Hematopoietic multipotent progenitor cell treated with erythropoietin and hydrocortisone succinate and interleukin-3 and kit ligand, for 8 days (in vitro differentiated cells): ENCODE results near the gene SORBS2.
A peak's percentile ranks its signal among the peaks of the same experiment; 100 is the strongest.
"Not testable (repeated sequence)": the region's sequence is repeated elsewhere in the genome, so short reads cannot be mapped to it uniquely, and the experiment has no call there.

Experiments used
- DNase-seq: peaks from one replicate; pipeline ENCODE4 v3.0.0-alpha.2; 2015

Gene SORBS2

DNA sequence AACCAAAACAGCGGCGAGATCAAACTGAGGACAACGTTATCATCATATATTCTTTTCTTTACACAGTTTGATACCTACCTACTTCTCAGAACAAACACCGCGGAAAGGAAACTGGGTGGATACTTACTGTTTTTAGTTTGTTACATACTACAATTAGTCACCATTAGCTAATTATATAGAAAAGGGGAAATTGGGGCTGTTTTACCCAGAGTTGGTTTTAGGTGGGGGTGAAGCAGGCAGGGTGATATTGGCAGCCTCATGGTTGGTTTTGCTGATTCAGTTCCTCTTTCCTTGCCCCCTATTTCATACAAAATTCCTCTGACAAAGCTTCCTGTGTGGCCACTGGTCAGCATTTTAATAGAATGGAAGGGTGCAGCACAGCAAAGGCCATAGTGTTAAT is 77.8 kb downstream of the SORBS2 start:
- DNase-seq, result peak; percentile 1

DNA sequence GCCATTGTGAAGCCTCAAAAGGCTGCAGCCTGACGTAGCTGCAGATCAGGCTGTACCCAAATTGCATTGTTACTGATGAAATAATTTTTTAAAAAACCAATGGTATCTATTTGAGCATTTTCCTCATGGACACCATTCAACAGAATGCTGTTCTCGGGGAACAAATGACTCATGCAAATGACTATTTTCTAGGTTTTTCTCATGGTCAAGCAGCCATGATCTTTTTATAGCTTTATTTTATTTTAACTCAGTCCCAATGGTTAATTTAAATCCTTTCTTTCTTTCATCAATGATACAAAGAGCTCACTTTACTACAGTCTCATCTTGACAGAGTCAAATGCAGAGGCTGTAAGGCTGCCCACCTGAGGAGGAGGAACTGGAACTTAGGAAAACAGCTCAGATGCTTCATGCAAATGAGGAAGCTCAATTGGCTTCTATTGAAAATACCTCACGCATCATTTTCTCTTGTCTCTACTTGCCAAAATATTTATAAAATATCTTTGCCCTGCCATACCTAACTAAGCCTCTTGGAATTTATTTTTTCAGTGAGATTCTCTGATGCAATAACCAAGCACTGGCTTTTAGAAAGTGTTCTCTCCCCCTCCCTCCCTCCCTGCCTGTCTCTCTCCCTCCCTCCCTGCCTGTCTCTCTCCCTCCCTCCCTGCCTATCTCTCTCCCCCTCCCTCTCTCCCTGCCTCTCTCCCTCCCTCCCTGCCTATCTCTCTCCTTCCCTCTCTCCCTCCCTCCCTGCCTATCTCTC is 81.0 kb downstream of the SORBS2 start:
- no peak for DNase-seq

DNA sequence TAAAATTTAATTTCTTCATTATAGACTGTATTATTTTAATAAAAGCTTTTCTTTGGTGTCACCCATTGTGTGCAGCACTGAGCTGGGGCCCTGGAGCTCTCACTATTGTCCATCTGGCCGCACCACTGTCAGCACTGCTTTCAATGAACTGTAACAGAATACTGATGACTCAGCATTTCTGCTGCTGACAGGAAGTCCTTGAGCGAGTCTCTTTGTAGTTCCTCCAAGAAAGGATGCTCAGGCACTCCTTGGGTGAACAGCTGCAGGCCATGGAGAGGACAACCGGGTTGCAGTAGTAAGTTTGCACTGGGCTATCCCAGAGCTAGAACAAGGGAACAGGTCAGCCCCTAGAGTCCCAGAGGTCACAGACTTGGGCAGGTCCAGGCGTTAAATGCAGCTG is 81.6 kb downstream of the SORBS2 start:
- no peak for DNase-seq

DNA sequence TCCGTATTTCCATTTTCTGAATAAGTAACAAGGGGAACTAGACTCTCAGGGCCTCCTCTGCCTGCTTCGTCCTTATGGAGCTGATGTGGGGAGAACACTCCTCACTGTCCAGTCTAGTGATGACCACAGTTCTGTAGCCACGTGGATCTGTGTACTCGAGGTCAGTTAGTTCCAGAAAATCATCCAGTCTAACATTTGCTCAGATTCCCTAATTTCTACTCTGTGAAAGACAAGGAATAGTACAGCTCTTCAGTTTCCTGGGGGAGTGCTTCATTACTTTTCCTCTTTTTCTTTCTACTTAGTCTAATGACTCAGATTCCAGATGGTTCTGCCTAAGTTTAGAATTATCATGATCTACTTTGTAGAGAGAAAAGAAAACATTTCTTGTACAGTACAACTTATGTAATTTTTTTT is 82.6 kb downstream of the SORBS2 start:
- no peak for DNase-seq

DNA sequence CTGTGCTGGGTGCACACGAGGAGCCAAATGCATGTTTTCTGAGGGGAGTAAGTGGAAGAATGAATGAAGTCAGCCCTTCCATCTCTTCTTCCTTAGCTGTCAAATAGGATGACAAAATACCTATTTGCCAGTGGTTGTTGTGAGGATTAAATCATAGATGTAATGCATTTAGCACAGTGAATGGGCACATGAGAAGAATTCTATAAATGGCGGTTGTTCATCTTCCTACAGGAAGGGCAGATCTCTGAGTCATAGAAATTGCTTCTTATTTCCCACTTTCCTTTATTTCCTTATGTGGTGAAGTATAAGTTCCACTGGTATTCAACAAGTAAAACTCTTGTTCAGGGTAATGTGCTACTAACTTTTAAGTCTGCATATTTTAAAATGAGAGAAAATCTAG is 83.1 kb downstream of the SORBS2 start:
- DNase-seq, result no peak

DNA sequence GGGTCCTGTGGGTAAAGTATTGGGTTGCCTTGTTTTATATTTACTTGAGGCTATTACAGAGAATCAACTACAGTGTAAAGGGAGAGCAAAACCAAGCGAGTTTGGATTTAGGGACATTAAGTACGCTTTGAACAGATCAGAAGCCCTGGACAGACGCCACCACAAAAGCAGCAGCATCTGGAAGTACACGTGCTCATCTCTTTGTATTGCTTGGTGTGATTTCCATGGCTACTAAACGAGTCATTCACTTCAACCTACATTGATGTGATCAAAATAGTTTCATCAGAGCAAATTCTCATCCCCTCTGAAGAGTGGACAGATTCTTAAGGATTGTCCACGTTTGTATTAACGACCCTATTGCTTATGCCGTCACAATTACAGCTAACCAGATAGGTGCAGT is 85.1 kb downstream of the SORBS2 start:
- no peak for DNase-seq

DNA sequence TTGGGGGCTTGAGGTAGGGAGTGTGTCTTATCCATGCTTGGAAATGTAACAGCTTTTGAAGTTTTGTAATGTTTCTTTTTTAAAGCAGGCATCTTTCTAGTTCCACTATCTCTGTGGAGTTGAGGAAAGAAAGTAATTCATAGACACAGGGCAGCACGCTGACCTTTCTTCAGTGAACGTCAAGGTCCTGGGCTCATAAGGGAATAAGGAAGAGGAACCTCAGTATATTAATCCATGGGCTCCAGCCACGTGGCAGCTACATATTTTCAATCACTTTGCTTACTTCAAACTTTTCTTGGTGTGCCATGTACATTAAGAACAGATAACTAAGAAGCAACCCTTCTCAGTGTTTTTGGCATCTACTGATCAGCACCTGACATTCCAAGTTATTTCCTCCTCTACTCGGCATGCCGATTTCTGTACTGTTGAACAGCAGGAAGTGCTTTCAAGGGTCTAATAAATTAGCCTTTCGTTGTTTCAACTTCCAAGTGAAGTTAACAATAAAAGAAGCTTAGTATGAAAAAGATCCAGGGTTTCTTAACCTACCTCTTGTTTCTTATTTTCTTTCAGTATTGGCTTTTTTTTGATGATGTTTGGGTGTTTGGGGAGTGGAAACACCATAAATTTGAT is 88.2 kb downstream of the SORBS2 start:
- DNase-seq, result no peak

DNA sequence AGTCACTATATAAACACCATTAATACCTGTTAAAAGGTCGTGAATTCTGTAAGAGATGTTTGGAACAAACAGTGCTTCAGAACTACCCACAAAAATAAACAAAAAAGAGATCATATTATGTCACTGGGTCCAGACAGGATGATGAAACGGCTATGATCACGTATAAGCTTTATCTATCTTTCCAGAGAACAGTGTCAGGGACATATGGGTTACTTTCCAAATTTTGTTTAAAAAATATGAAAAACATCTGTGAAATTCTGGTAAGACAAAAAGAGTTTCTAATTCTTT is 90.0 kb downstream of the SORBS2 start:
- DNase-seq, result no peak

DNA sequence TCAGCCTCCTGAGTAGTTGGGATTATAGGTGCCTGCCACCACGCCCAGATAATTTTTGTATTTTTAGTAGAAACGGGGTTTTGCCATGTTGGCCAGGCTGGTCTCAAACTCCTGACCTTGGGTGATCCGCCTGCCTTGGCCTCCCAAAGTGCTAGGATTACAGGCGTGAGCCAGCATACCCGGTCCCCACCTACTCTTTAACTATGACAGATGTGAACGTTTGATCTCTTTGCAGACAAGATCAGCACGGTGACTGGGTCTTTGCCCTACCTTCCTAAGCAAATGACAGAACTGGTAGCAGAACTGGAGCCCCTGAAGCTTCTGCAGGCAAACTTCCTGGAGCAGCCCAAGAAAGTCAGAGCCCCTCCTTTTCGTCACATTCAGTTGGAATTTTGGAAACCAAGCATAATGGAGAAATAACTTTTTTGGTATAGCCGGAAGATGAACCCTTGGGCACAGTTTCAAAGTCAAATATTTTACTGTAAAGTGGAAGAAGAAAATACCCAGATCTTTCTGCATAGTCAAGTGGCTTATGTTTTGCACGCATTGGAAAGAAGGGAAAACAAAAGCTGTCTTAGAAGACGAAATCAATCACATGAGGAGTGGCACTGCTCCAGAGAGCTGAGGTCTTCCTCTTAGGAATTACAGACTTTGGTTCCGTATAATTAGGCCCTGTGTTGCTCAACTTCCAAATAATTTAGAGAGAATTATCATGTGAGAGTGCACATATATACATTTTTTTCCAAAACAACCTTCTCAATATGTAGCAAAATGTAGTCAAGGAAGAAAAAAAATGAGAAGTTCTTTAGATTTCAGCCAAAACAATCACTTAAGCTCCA is 90.6 kb downstream of the SORBS2 start:
- no peak for DNase-seq

DNA sequence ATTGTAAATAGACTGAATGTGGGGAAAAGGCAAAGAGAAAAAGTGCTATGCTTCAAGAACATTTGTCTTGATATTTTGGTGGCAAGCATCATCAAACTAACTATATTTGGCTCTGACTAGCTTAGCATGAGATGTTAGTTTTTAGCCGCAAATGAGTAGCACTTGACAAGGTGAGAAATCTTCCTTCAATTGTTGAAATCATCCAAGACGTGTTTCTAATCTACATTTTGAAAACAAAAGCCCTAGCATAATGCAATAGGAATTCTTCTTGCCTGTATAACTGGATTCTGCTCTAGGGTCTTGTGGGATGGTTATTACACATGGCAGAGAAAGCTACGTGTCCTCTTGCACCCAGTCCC is 92.5 kb downstream of the SORBS2 start:
- no peak for DNase-seq

DNA sequence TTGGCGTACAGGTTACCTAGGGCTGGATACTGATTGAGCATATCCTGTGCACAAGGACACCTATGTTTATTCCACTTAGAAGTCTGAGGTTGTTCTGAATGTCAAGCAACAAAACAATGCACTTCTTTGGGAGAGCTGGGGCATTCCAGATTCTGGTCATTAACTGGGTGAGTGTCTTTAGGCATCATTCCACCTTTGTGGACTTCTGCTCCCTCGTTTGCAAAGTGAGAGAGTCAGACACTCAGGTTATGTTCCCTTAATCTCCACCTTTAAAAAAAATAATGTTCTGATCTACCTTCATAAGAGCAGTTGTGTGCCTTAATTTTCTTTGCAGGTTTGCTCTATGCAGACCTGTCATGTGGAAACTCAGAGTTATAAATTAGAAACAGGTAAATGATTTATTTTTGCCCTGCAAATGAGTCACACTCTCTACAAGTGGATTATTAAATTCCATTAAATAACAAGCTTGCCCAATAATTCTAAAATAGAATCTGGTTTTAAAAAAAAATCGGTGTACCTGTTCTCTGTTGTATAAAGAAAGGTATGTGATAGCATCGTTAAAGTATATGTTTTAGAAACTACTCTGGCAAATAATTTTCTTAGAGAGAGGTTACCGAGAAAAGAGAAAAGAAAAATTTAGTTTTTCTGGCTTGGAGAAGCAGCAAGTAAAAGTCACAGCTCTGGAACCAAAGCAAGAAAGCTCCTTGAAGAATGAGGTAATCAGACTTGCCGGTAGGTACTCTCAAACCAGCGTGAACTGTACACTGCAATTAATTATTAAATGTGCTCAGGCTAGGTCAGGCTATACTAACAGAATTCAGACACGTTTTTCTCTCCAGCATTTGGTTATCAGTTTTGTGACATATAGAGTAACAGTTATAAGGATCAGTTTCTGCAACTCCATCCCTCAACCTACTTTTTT is 93.2 kb downstream of the SORBS2 start:
- no peak for DNase-seq

DNA sequence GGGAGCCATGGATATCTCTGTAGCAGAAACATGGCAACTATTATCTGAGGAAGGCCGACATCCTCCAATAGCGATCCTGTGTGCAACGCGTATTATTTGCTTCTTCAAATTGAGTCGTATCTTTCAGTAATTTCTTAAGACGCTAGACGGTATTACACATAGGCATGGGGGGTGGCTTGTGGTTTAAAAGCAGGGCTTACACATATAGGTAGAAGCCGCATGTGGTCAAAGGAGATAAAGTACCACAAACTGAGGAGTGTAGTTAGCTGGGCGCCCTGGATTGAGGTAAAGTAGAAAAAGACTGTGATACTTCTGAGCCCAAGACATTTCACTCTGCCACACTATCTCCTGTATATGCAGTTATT is 94.6 kb downstream of the SORBS2 start:
- peak; percentile 6 for DNase-seq

DNA sequence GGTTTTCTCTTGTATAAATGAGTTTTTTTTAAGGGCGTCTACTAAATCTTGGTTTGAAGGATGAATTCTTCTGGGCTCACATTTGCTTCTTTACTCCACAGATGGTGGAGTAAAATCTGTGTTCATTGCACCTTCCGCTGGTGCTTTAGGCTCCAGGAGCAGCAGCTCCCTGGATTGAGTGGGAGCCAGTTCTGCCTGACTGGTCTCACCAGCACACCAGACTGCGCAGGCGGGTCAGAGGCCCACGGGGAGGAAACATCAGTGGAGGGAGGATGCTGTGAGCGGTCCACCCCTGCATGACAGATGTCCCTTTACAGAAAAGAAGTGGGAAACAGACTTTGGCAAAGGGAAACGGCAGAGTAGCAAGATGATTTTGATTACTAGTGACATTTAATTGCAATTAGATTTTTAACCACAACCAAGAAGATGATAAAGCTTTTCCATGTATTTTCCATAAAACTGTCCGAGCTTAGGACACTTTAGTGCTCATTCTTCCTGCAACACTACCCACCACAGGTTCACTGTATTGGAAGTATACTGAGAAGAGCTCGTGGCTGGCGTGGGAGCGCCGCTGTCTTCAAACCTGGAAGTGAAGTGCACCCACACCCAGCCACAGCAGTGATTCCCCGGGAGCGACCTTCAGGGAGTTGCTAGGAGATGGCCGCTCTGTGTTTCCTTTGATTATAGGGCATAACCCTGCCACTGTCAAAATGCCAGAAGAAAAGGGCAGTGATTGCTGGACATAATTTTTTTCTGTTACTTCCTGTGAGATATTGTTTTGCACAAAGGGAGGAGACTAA is 95.2 kb downstream of the SORBS2 start:
- no peak for DNase-seq

DNA sequence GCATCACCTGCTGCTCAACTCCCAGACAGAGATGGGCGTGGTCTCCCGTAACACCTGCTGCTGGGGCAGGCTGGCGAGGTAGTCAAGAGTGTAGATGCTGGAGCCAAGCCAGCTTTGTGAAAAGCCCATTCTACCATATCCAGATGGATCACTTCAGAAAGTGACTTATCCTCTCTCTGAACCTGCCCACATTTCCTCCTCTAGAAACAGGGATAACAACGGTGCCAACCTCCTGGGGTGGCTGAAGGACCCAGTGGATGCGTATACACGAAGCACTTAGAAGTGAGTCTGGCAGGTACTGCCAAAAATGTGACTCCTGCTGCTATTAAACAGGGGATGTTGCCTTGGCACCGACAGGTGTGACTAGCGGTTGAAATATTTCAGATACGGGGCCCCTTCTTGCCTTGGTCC is 95.8 kb downstream of the SORBS2 start:
- no peak for DNase-seq

DNA sequence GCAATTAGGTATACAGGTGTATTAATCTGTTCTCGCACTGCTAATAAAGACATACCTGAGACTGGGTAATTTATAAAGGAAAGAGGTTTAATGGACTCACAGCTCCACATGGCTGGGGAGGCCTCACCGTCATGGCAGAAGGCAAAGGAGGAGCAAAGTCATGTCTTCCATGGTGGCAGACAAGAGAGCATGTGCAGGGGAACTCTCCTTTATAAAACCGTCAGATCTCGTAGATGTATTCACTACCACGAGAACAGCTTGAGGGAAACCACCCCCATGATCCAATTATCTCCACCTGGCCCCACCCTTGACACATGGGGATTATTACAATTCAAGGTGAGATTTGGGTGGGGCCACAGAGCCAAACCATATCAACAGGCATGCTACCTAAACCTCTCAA is 97.5 kb downstream of the SORBS2 start:
- DNase-seq, result not testable (repeated sequence)

DNA sequence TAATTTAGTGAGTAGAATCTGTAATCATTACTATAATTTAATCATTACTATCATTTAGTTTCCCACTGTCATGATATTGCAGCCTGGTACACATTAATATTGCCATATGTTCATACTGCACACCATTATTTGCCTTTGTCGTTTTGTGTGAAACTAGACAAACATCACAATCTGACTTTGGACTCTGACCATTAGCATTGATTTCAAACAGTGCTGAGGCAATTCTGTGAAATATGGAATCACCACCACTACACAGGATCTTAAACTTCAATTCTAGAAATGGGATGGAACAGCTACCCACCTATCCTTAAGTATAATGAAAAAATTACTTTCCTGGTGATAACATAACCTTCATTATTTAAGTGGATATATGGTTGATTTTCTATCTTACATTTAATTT is 98.3 kb downstream of the SORBS2 start:
- DNase-seq, result no peak

DNA sequence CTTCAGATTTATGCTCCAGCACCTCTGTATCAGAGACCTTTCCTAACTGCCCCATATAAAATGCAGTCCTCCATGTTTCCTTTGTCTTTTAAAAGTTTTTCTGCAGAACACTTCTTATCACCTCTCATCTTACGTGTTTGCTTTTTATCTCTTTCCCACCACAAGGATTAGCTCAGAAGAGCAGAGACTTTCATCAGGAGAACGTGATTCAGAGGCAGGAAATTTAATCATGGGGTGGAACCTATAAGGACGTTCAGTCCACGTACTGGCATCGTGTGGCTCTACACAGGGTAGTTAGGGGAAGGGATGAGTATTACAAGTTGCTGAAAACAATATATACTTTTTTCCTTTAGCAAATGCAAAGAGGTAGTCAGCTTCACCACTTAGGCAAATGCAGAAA is 98.7 kb downstream of the SORBS2 start:
- DNase-seq, result no peak

DNA sequence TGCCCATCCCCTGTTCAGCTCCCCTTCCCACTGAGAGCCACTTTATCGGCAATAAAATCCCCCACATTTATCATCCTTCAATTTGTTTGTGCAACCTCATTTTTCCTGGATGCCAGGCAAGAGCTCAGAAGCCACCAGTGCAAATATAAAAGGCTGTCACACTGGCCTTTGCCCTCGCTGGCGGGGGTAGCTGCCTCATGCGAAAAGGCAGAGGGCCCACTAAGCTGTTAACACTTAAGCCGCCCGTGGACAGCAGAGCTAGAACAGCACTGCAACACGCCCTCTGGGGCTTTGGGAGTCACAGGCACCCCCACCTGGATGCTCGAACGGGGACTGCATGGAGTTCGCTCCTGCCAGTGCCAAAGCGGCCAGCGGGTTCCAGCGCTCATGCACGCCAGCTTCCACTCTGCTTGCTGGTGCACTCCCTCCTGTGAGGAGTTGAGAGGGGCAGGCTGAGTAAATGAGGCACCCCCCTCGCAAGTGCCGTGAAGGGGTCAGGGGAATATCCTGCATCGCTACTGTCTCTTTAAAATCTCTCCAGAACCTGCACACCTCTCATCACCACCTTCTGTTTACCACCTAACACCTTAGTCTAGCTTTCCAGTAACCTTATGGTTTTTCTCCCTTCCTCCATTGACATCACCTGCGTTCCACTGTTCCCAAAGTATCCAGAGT is 99.5 kb downstream of the SORBS2 start:
- no peak for DNase-seq

DNA sequence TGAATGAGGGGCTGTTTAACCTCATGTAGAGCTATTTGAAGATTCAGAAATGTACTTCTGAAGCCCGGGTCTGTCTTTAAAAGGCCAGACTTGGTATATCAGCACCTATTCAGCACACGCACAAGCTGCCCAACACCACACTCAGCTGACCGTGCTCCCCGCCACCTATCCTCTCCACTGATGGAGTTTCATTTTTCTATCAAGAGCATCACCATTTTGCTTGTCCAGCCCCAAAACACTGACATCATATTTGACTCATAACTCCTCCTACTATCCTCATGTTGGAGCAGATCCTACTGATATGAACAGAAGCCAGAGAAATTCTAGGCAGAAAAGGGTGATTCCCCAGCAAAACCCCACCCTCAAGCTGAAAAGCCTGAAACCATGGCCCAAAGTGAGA is 100.3 kb downstream of the SORBS2 start:
- DNase-seq, result no peak

DNA sequence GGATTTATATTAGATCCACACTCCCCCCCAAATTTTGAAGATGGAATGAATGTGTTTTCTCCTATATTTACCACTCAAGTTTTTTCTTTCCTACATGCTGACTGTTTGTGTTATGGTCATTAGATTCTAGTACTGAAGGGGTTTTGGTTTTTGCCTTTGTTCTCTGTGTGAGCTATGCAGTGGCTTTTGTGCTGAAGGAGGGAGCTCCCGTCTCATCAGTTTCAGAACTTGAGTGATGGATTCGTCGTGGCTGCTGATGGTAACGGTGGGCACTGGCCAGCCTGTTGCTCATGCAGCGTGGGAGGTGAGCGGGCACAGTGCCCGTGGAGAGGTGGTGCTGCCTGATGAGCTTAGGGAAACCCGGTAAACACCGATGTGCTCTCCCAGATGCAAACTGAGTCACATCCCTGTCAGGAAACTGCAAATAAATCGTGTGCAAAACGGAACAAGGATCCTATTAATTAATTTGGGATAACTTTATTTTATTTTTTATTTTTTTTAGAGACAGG is 101.5 kb downstream of the SORBS2 start:
- DNase-seq, result no peak

DNA sequence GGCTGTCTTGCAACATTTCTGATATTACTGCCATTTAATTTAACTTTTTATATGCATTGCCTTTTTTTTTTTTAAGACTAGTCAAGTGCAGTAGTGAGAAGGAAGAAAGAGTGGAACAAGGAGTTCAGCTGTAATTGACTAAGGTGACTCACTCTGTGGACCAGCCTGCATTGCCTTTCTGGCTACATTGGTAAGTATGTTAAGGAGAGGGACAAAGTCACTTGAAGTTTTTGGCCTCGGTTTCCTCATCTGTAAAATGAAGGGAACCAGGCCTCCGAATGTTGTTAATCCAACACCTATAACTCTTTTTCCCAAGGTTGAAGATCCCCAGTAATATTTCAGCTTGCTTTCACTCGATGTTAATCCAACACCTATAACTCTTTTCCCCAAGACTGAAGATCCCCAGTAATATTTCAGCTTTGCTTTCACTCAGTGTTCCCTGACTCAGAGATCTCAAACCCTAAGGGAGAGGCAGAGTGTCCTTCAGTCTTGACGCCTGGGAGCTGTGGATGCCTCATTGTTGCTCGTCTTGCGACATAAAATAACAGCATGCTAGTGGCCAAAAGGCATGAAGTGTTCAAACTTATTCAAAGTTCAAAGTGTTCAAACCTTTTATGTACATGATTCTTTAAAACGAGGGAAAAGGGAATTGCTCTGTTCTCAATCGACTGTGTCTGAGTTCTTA is 102.0 kb downstream of the SORBS2 start:
- DNase-seq, result no peak
